ENCODE results near the gene UGT1A6.
"Not testable (repeated sequence)": the region's sequence is repeated elsewhere in the genome, so short reads cannot be mapped to it uniquely, and the experiment has no call there.

UGT1A6 gene

GRCh38 chr2:233688341-233688740 lies 4.3 kb upstream of the UGT1A6 start:
- DNase-seq: no peak

- no peak for DNase-seq
Measured at GRCh38 chr2:233689031-233689430, 3.7 kb upstream of the UGT1A6 start.

- no peak for DNase-seq
Measured at GRCh38 chr2:233689501-233689900, 3.2 kb upstream of the UGT1A6 start.

- DNase-seq: no peak
Measured at GRCh38 chr2:233690444-233690843, 2.2 kb upstream of the UGT1A6 start.

- no peak for DNase-seq
Measured at GRCh38 chr2:233691443-233692433, 952 bp upstream of the UGT1A6 start.

GRCh38 chr2:233693963-233694362 lies 1.3 kb downstream of the UGT1A6 start:
- DNase-seq: no peak

- no peak for DNase-seq
Measured at GRCh38 chr2:233698740-233699139, 6.0 kb downstream of the UGT1A6 start.

GRCh38 chr2:233699424-233700027 lies 6.8 kb downstream of the UGT1A6 start:
- DNase-seq: no peak

GRCh38 chr2:233700028-233700635 lies 7.4 kb downstream of the UGT1A6 start:
- no peak for DNase-seq

- DNase-seq: not testable (repeated sequence)
Measured at GRCh38 chr2:233700842-233701241, 8.2 kb downstream of the UGT1A6 start.

GRCh38 chr2:233702238-233702637 lies 9.5 kb downstream of the UGT1A6 start:
- no peak for DNase-seq

- no peak for DNase-seq
Measured at GRCh38 chr2:233705911-233706506, 13.3 kb downstream of the UGT1A6 start.

- no peak for DNase-seq
Measured at GRCh38 chr2:233706720-233707119, 14.0 kb downstream of the UGT1A6 start.

- no peak for DNase-seq
Measured at GRCh38 chr2:233707940-233708644, 15.4 kb downstream of the UGT1A6 start.

GRCh38 chr2:233708942-233709341 lies 16.3 kb downstream of the UGT1A6 start:
- no peak for DNase-seq

- DNase-seq: peak; percentile 55
Measured at GRCh38 chr2:233711312-233712008, 18.8 kb downstream of the UGT1A6 start.

GRCh38 chr2:233712611-233713261 lies 20.0 kb downstream of the UGT1A6 start, which contains the start of gene UGT1A5:
Gene UGT1A5 (plus strand): TSS chr2:233712907. CDS start chr2:233712992, 85 bp downstream.
- no peak for DNase-seq

GRCh38 chr2:233713262-233713615 lies 20.5 kb downstream of the UGT1A6 start:
- no peak for DNase-seq

- DNase-seq: no peak
Measured at GRCh38 chr2:233714121-233714520, 21.4 kb downstream of the UGT1A6 start.

GRCh38 chr2:233718552-233718951 lies 25.9 kb downstream of the UGT1A6 start, which contains the start of gene UGT1A4:
Gene UGT1A4 (plus strand): TSS chr2:233718736. CDS start chr2:233718821, 85 bp downstream.
- no peak for DNase-seq

GRCh38 chr2:233728723-233729301 lies 36.1 kb downstream of the UGT1A6 start, which contains the start of gene UGT1A3:
Gene UGT1A3 (plus strand): TSS chr2:233729042. CDS start chr2:233729127, 85 bp downstream.
- DNase-seq: no peak

Data from CD4-positive, alpha-beta T cell treated with Interleukin-10 for 1 hour (primary cell).